HCT116 (cell line): ENCODE results near the gene DENND5A. TPM values are rescaled to one million over a fixed set of nuclear protein-coding genes. Genes with fewer than 3 reads are reported as not detected.

Source experiments
- ATAC-seq: fragments of 200-7000 bp; cut with Tn5 transposase; 2 replicates; pipeline ENCODE4 v1.9.1; 2020; ENCODE audit warnings: mild to moderate bottlenecking, moderate library complexity
- BruUV-seq: library from RNA; stranded (reverse); fragments of 400-500 nt; replicated peaks from 2 replicates; lab custom pipeline; 2021; lab: Mats Ljungman, UMichigan
- CTCF ChIA-PET: fragments of 300-600 bp; sonication (Branson Sonifier 250); formaldehyde crosslinking; loops from one replicate; lab custom pipeline; 2021; ENCODE audit warnings: antibody characterized with exemption; lab: Charles Lee
- POLR2A ChIA-PET: fragments of 300-600, 350-600 bp; sonication (Branson Sonifier 250); formaldehyde crosslinking; loops from one replicate; lab custom pipeline; 2021; ENCODE audit warnings: antibody characterized with exemption; lab: Charles Lee
- RAD21 ChIA-PET, 2 experiments: fragments of 300-600 bp; sonication (Branson Sonifier 250); formaldehyde crosslinking; loops; one replicate each; lab custom pipeline; 2023; ENCODE audit warnings: low total read pairs in 2 of 2; ENCODE audit not compliant: uncharacterized antibody in 2 of 2, unreplicated experiment in 2 of 2, low non-redundant PET in 1 of 2; lab: Charles Lee
- DNase-seq: peaks from one replicate; pipeline ENCODE4 v3.0.0-alpha.2; 2010; ENCODE audit warnings: low read depth, low spot score
- H2AFZ ChIP-seq: fragments of 200-600 bp; shearing (Covaris generic), sonication (generic); 2 replicates; pipeline ENCODE4 v1.6.1; 2017; ENCODE audit warnings: low read depth, mixed run types, mixed read lengths, antibody characterized with exemption, low read length; ENCODE audit not compliant: poor library complexity, severe bottlenecking
- H3K27ac ChIP-seq: 2 replicates; pipeline ENCODE4 v1.5.1; 2012; ENCODE audit warnings: low read depth, low read length
- H3K27me3 ChIP-seq: fragments of 200-600 bp; sonication (generic); 2 replicates; pipeline ENCODE4 v1.6.1; 2016; ENCODE audit warnings: mixed run types, low read length, mixed read lengths; ENCODE audit not compliant: insufficient read depth
- H3K36me3 ChIP-seq, 2 experiments: fragments of 200-500 bp in 1 of 2; fragments of 200-600 bp in 1 of 2; sonication (Bioruptor generic) in 1 of 2; sonication (generic) in 1 of 2; 2 replicates each; pipeline versions ENCODE4 v1.5.1 to v1.6.1; 2014 to 2016; ENCODE audit warnings: low read length in 2 of 2, inconsistent platforms in 1 of 2, mixed read lengths in 1 of 2, mixed run types in 1 of 2; ENCODE audit not compliant: insufficient read depth in 2 of 2, control insufficient read depth in 1 of 2
- H3K4me1 ChIP-seq, 2 experiments: fragments of 200-600 bp in 1 of 2; sonication (generic) in 1 of 2; 2 replicates each; pipeline versions ENCODE4 v1.5.1 to v1.6.1; 2012 to 2017; ENCODE audit warnings: low read length in 2 of 2, inconsistent platforms in 1 of 2, mild to moderate bottlenecking in 1 of 2, mixed read lengths in 1 of 2, mixed run types in 1 of 2, moderate library complexity in 1 of 2; ENCODE audit not compliant: insufficient read depth in 2 of 2, control insufficient read depth in 1 of 2
- H3K4me2 ChIP-seq: fragments of 200-600 bp; sonication (generic); 2 replicates; pipeline ENCODE4 v1.6.1; 2017; ENCODE audit warnings: mixed run types, low read length, mixed read lengths
- H3K4me3 ChIP-seq, 2 experiments: fragments of 200-600 bp in 1 of 2; sonication (generic) in 1 of 2; replicated peaks in 1 of 2; 2 replicates each; pipeline ENCODE4 v1.5.1; 2011 to 2016; ENCODE audit warnings: low read length in 2 of 2, control low read depth in 1 of 2, low read depth in 1 of 2, mild to moderate bottlenecking in 1 of 2, mixed read lengths in 1 of 2, mixed run types in 1 of 2
- H3K79me2 ChIP-seq: fragments of 200-600 bp; sonication (generic); 2 replicates; pipeline ENCODE4 v1.6.1; 2017; ENCODE audit warnings: mild to moderate bottlenecking, mixed run types, low read length, moderate library complexity, mixed read lengths; ENCODE audit not compliant: insufficient read depth
- H3K9ac ChIP-seq: fragments of 200-600 bp; sonication (generic); 2 replicates; pipeline ENCODE4 v1.6.1; 2016; ENCODE audit warnings: low read length, mixed read lengths
- H3K9me2 ChIP-seq: fragments of 200-600 bp; sonication (generic), shearing (Covaris generic); 2 replicates; pipeline ENCODE4 v1.6.1; 2017; ENCODE audit warnings: mixed run types, mild to moderate bottlenecking, moderate library complexity; ENCODE audit not compliant: insufficient read depth
- H3K9me3 ChIP-seq, 2 experiments: fragments of 200-500 bp in 1 of 2; fragments of 200-600 bp in 1 of 2; sonication (Bioruptor generic) in 1 of 2; sonication (generic) in 1 of 2; 2 replicates each; pipeline ENCODE4 v1.6.1; 2014 to 2017; ENCODE audit warnings: low read length in 2 of 2, mixed read lengths in 2 of 2, inconsistent platforms in 1 of 2, low read depth in 1 of 2, mild to moderate bottlenecking in 1 of 2, mixed run types in 1 of 2, moderate library complexity in 1 of 2; ENCODE audit not compliant: control insufficient read depth in 1 of 2, insufficient read depth in 1 of 2
- H4K20me1 ChIP-seq: fragments of 200-600 bp; sonication (generic), shearing (Covaris generic); 2 replicates; pipeline ENCODE4 v1.6.1; 2017; ENCODE audit warnings: mixed run types, mild to moderate bottlenecking, moderate library complexity; ENCODE audit not compliant: insufficient read depth
- CBX3 ChIP-seq: IDR thresholded peaks from 2 replicates; pipeline ENCODE4 v1.6.1; 2012; ENCODE audit warnings: low read depth
- CEBPB ChIP-seq: IDR thresholded peaks from 2 replicates; pipeline ENCODE4 v1.6.1; 2012; ENCODE audit warnings: low read depth
- EGR1 ChIP-seq: IDR thresholded peaks from 2 replicates; pipeline ENCODE4 v1.6.1; 2012; ENCODE audit warnings: low read depth
- FOSL1 ChIP-seq: IDR thresholded peaks from 2 replicates; pipeline ENCODE4 v1.6.1; 2012; ENCODE audit warnings: low read depth
- POLR2AphosphoS5 ChIP-seq: IDR thresholded peaks from 2 replicates; pipeline ENCODE4 v1.6.1; 2011; ENCODE audit warnings: mild to moderate bottlenecking, low read depth, low read length, moderate library complexity
- RAD21 ChIP-seq: IDR thresholded peaks from 2 replicates; pipeline ENCODE4 v1.6.1; 2012; ENCODE audit warnings: low read depth, mild to moderate bottlenecking
- SIN3A ChIP-seq: IDR thresholded peaks from 2 replicates; pipeline ENCODE4 v1.6.1; 2012; ENCODE audit warnings: low read depth
- SP1 ChIP-seq: IDR thresholded peaks from 2 replicates; pipeline ENCODE4 v1.6.1; 2012; ENCODE audit warnings: low read depth
- SRF ChIP-seq: IDR thresholded peaks from 2 replicates; pipeline ENCODE4 v1.6.1; 2012; ENCODE audit warnings: low read depth
- YY1 ChIP-seq: IDR thresholded peaks from 2 replicates; pipeline ENCODE4 v1.6.1; 2011; ENCODE audit warnings: low read length, low read depth, moderate library complexity, mild to moderate bottlenecking; ENCODE audit not compliant: insufficient replicate concordance; ENCODE audit errors: extremely low read depth
- ZNF274 ChIP-seq: fragments of 200-500 bp; sonication (Bioruptor generic); IDR thresholded peaks from 2 replicates; pipeline ENCODE4 v1.6.1; 2014; ENCODE audit warnings: mild to moderate bottlenecking, low read depth, low read length, inconsistent platforms
- intact Hi-C: fragments of 100-400 bp; cut with micrococcal nuclease; formaldehyde crosslinking; loops from 2 replicates; pipeline ENCODE4 v1.10.0; 2022
- total RNA-seq: library from RNA; stranded (reverse); gene quantifications from one replicate; pipeline ENCODE4 v1.2.1, GENCODE V29; 2021; ENCODE audit not compliant: unreplicated experiment
- TF ChIP-seq, protein P1 (sequence below): IDR thresholded peaks from 2 replicates; pipeline ENCODE4 v1.6.1; 2011; ENCODE audit warnings: mild to moderate bottlenecking, low read length, moderate library complexity; ENCODE audit not compliant: insufficient replicate concordance; ENCODE audit errors: extremely low read depth
- TF ChIP-seq, protein P2 (sequence below), 3 experiments: fragments of 200-600 bp in 1 of 3; sonication (generic) in 1 of 3; IDR thresholded peaks in 2 of 3; conservative IDR thresholded peaks in 1 of 3; 2 replicates each; pipeline ENCODE4 v1.5.1; 2012 to 2017; ENCODE audit warnings: low read depth in 2 of 3, low read length in 2 of 3, antibody characterized with exemption in 1 of 3, borderline replicate concordance in 1 of 3, control low read depth in 1 of 3, mild to moderate bottlenecking in 1 of 3, mixed read lengths in 1 of 3, mixed run types in 1 of 3, moderate library complexity in 1 of 3; ENCODE audit not compliant: insufficient read depth in 1 of 3
- TF ChIP-seq, protein P3 (sequence below): IDR thresholded peaks from 2 replicates; pipeline ENCODE4 v1.6.1; 2012

The DENND5A gene
- total RNA-seq, 1 experiment from 2014 or later = 48.6 TPM

DNA sequence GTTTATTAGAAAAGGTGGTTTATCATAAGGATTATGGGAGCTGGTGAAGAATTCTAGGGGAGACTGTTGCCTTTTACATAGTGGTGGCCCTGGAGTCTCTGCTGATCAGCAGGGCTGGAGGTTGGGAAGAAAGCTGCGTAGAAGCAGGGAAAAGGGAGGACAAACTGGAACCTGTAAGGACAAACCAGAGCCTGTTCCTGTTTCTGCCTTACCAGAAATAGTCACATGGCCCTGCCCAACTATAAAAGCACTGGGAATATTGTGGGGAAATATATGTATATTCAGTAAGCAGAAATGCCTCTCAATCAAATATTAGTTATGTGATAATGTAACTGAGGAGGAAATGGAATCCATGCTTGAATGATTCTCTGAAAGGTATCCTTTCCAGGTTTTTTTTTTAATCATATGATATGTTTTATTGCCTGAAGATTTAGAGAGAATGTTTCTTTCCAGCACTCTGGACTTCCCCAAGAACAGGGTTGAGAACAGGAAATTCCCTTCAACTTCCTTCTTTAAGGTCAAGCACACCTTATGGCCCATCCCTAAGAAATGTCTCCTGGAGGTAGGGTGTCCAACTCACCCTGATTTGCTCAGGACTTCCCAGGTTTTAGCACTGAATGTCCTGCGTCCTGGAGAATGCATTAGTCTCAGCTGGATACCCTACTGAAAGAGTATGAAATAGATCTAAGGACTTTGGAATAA, 139.8 kb downstream of the DENND5A start:
- Histone ChIP-seq H3K79me2 (no peaks in the 10 kb centered on the region), H3K4me2 (no peak overlapping the region), H3K9me3 (no peaks in the 10 kb centered on the region), H3K27me3 (no peaks in the 10 kb centered on the region), H3K4me3 (no peak overlapping the region), H4K20me1 (no peaks in the 10 kb centered on the region), H3K36me3 (no peaks in the 10 kb centered on the region), H2AFZ (no peak overlapping the region), H3K4me1 (no peaks in the 10 kb centered on the region), H3K9ac (no peak overlapping the region), H3K27ac (no peak overlapping the region), H3K9me2 (no peaks in the 10 kb centered on the region)
- ChIA-PET POLR2A (no interaction called here), CTCF (interaction anchor here (2.2 kb wide), 1 partner anchor 12 kb away, joined by 7 read pairs; no protein-coding TSS in a partner anchor), RAD21 (no interaction called here)
- TF ChIP-seq, protein P1, sequence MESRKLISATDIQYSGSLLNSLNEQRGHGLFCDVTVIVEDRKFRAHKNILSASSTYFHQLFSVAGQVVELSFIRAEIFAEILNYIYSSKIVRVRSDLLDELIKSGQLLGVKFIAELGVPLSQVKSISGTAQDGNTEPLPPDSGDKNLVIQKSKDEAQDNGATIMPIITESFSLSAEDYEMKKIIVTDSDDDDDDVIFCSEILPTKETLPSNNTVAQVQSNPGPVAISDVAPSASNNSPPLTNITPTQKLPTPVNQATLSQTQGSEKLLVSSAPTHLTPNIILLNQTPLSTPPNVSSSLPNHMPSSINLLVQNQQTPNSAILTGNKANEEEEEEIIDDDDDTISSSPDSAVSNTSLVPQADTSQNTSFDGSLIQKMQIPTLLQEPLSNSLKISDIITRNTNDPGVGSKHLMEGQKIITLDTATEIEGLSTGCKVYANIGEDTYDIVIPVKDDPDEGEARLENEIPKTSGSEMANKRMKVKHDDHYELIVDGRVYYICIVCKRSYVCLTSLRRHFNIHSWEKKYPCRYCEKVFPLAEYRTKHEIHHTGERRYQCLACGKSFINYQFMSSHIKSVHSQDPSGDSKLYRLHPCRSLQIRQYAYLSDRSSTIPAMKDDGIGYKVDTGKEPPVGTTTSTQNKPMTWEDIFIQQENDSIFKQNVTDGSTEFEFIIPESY = no peak
- TF ChIP-seq, protein P2, sequence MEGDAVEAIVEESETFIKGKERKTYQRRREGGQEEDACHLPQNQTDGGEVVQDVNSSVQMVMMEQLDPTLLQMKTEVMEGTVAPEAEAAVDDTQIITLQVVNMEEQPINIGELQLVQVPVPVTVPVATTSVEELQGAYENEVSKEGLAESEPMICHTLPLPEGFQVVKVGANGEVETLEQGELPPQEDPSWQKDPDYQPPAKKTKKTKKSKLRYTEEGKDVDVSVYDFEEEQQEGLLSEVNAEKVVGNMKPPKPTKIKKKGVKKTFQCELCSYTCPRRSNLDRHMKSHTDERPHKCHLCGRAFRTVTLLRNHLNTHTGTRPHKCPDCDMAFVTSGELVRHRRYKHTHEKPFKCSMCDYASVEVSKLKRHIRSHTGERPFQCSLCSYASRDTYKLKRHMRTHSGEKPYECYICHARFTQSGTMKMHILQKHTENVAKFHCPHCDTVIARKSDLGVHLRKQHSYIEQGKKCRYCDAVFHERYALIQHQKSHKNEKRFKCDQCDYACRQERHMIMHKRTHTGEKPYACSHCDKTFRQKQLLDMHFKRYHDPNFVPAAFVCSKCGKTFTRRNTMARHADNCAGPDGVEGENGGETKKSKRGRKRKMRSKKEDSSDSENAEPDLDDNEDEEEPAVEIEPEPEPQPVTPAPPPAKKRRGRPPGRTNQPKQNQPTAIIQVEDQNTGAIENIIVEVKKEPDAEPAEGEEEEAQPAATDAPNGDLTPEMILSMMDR (IDR thresholded peaks at IDR 0.05 in 2 of 3, conservative IDR thresholded peaks at IDR 0.05 in 1 of 3; ENCODE audit: borderline replicate concordance in 1 of 3, insufficient read depth in 1 of 3, low read depth in 2 of 3, low read length in 2 of 3) = no peak
- TF ChIP-seq EGR1 (no peak), POLR2AphosphoS5 (no peak), RAD21 (no peak), CBX3 (no peak), SP1 (no peak), ZNF274 (no peak), FOSL1 (no peak), CEBPB (no peak), SRF (no peak), SIN3A (no peak), YY1 (no peak)
- TF ChIP-seq, protein P3, sequence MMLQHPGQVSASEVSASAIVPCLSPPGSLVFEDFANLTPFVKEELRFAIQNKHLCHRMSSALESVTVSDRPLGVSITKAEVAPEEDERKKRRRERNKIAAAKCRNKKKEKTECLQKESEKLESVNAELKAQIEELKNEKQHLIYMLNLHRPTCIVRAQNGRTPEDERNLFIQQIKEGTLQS = no peak
- no peak for ATAC-seq
- intact Hi-C loops = no loop called here
- no TSS peak for BruUV-seq
- DNase-seq = no peak
